ENCODE data around the gene CISD2.
"Not testable (repeated sequence)": the region's sequence is repeated elsewhere in the genome, so short reads cannot be mapped to it uniquely, and the experiment has no call there.

The CISD2 gene

GRCh38 chr4:102867278-102868152 is 1.3 kb upstream of the CISD2 start:
- TF ChIP-seq, protein P1, sequence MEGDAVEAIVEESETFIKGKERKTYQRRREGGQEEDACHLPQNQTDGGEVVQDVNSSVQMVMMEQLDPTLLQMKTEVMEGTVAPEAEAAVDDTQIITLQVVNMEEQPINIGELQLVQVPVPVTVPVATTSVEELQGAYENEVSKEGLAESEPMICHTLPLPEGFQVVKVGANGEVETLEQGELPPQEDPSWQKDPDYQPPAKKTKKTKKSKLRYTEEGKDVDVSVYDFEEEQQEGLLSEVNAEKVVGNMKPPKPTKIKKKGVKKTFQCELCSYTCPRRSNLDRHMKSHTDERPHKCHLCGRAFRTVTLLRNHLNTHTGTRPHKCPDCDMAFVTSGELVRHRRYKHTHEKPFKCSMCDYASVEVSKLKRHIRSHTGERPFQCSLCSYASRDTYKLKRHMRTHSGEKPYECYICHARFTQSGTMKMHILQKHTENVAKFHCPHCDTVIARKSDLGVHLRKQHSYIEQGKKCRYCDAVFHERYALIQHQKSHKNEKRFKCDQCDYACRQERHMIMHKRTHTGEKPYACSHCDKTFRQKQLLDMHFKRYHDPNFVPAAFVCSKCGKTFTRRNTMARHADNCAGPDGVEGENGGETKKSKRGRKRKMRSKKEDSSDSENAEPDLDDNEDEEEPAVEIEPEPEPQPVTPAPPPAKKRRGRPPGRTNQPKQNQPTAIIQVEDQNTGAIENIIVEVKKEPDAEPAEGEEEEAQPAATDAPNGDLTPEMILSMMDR (IDR thresholded peaks at IDR 0.05; ENCODE audit: low read depth, low read length, missing control alignments) = no peak
- peak overlapping the region; percentile 68 for H3K4me3 ChIP-seq (ENCODE audit: low read depth, low read length)
- DNase-seq (ENCODE audit: low read depth) = peak; percentile 31

DNA sequence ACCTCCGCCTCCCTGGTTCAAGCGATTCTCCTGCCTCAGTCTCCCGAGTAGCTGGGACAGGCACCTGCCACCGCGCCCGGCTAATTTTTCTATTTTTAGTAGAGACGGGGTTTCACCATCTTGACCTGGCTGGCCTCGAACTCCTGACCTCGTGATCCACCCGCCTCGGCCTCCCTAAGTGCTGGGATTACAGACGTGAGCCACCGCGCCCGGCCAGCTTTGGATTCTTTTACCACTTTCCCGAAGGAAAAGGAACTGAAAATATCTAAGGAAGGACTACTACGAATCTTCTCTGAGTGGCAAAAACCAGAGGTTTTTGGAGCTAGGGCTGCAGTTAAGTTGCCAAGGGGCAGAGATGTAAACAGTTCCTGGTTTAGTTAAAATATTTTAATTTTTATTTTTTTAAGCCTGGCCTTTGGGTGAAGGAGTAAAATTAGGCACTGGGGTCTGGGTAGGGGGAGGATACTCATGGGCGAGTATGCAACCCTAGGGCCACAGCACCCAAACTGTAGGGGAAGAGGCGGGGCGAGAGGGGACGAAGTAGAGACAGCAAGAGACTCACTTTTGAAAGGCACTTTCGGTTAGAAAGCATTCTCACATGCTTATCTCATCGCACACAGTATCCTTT is 525 bp upstream of the CISD2 start:
- no peak for DNase-seq (ENCODE audit: low read depth)
- H3K4me3 ChIP-seq (ENCODE audit: low read depth, low read length) = peak overlapping the region; percentile 68
- TF ChIP-seq, protein P1 (IDR thresholded peaks at IDR 0.05; ENCODE audit: low read depth, low read length, missing control alignments) = no peak

DNA sequence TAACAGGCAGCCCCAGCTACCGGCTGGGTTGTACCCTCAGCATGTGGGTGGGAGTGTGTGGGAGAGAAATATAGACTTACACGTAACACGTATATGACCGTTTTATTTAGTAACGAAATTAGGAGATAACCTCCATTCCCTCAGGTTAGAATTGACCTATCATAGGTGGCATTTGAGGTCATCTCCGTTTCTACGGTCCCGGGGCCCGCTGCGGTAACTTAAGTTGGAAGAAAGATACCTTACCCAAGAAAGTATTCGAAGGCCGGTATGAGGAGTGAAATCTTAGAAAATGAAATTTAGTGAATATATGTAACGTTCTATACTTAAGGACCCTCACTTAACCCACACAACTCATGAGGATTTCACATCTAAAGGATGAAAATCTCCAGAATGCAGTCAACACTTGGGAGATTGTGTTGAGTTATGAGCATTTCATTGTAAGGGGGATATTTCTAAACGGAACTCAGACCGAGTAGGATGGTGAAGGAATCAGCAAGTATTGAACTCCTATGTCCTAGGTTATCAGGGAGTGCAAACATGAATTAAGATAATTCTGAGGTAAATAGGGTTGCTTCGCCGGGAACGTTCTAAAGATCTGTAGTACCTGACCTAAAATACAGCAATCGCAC is 891 bp downstream of the CISD2 start:
- peak; percentile 33 for DNase-seq (ENCODE audit: low read depth)
- peak overlapping the region; percentile 68 for H3K4me3 ChIP-seq (ENCODE audit: low read depth, low read length)
- TF ChIP-seq, protein P1 (IDR thresholded peaks at IDR 0.05; ENCODE audit: low read depth, low read length, missing control alignments) = no peak

DNA sequence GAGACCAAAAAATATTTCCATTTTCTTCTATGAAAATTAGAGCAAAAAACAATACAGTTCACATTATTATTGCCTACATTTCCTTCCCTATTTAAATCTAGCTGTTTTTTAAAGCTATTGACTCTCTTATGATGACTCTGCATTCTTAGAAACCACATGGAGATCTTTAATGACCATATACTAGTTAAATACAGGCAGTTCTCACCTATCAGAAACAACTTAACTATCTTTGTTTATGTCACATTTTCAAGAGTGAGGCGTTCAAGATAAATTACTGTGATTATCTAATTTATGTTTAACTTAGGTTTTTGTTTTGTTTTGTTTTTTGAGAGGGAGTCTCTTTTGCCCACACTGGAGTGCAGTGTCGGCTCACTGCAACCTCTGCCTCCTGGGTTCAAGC is 3.0 kb downstream of the CISD2 start:
- H3K4me3 ChIP-seq (ENCODE audit: low read depth, low read length) = no peak overlapping the region
- TF ChIP-seq, protein P1 (IDR thresholded peaks at IDR 0.05; ENCODE audit: low read depth, low read length, missing control alignments) = no peak
- DNase-seq (ENCODE audit: low read depth) = no peak

GRCh38 chr4:102877477-102878106 is 8.8 kb downstream of the CISD2 start:
- DNase-seq (ENCODE audit: low read depth); H3K4me3 ChIP-seq (ENCODE audit: low read depth, low read length): not testable (repeated sequence)

DNA sequence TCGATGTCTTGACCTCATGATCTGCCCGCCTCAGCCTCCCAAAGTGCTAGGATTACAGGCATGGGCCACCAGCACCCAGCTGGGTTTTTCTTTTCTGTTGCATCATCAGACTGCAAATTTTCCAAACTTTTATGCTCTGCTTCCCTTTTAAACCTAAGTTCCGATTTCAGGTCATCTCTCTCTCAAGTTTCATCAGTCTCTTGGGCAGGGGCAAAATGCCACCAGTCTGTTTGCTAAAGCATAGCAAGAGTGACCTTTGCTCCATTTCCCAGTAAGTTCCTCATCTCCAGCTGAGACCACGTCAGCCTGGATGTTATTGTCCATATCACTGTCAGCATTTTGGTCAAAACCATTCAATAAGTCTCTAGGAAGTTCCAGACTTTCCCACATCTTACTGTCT is 9.6 kb downstream of the CISD2 start:
- H3K4me3 ChIP-seq (ENCODE audit: low read depth, low read length); DNase-seq (ENCODE audit: low read depth): not testable (repeated sequence)

- TF ChIP-seq, protein P1 (IDR thresholded peaks at IDR 0.05; ENCODE audit: low read depth, low read length, missing control alignments) = no peak
- DNase-seq (ENCODE audit: low read depth) = no peak
- no peak overlapping the region for H3K4me3 ChIP-seq (ENCODE audit: low read depth, low read length)
Measured at GRCh38 chr4:102878901-102879300, 10.1 kb downstream of the CISD2 start.
